ENCODE results near the gene FAM156A.
"Not testable (repeated sequence)": the region's sequence is repeated elsewhere in the genome, so short reads cannot be mapped to it uniquely, and the experiment has no call there.

DNA sequence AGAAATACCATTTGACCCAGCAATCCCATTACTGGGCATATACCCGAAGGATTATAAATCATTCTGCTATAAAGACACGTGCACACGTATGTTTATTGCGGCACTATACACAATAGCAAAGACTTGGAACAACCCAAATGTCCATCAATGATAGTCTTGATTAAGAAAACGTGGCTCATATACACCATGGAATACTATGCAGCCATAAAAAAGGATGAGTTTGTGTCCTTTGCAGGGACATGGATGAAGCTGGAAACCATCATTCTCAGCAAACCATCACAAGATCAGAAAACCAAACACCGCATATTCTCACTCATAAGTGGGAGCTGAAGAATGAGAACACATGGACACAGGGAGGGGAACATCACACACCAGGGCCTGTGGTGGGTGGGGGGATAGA lies 28.1 kb downstream of the FAM156A start:
- not testable (repeated sequence) for TF ChIP-seq POLR2A (IDR thresholded peaks at IDR 0.05; ENCODE audit: low read depth, low read length); TAF1 (IDR thresholded peaks at IDR 0.05; ENCODE audit: borderline replicate concordance, low read depth, low read length)

Measured in GM12892 (cell line).